ENCODE measurements around the gene MDH1. TPM values are rescaled to one million over a fixed set of nuclear protein-coding genes. Genes with fewer than 3 reads are reported as not detected.

The MDH1 gene
- 124 TPM for total RNA-seq

DNA sequence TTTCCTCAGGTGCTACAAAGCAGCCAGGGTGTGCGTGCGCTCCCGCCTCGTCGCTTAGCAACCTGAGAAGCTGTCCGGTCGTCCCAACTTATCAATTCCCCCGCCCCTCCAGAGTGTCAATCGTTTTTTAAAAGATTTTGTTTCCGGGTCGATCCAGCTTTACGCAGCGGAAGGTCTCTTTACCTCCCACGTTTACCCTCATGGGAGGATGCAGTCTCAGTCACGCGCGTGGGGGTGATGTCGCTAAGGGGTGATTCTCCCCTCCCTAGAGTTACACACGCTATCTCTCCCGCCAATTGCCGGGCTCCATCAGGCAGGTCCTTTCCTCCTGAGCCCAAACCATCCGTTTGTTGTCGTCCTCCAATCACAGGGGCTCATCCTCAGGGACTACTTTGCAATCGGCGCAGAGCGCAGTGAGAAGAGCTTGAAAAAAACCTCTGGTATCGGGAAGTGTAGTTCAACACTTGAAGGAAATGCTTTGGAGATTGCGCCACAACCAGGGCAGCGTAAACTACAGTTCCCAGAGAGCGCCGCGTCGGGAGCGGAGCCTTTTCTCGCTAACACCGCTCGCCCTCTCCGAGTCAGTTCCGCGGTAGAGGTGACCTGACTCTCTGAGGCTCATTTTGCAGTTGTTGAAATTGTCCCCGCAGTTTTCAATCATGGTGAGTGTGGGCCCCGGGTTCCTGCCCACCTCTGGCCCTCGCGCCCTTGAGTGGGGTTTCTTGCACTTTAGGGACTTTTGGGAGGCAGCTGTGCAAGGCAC lies at the start of gene MDH1, which contains the start of gene WDPCP:
Gene MDH1 (plus strand): TSS at position 579 of the 763 bp plus-strand sequence. CDS start 81 bp downstream, at position 660.
Gene WDPCP (minus strand): TSS at position 93 of the 763 bp plus-strand sequence. CDS start 206 bp downstream, outside the sequence.
- H3K9me3 ChIP-seq, result no peaks in the 10 kb centered on the region
- H3K36me3 ChIP-seq, result no peaks in the 10 kb centered on the region
- no peaks in the 10 kb centered on the region for H3K27me3 ChIP-seq
- H3K27ac ChIP-seq, result peak within 1 kb of the TSS; percentile 72
- peak within 1 kb of the TSS; percentile 74 to 92 for H3K4me3 ChIP-seq
- H3K4me1 ChIP-seq, result peaks cover 39% of the 10 kb centered on the region
- TF ChIP-seq POLR2AphosphoS5 (IDR thresholded peaks at IDR 0.05; ENCODE audit: insufficient read depth in 1 of 2, low read depth in 1 of 2), result peak; percentile 94 to 99
- TF ChIP-seq POLR2A (IDR thresholded peaks at IDR 0.05), result peak in 1 of 2 donors; percentile 53
- TF ChIP-seq, protein P1, sequence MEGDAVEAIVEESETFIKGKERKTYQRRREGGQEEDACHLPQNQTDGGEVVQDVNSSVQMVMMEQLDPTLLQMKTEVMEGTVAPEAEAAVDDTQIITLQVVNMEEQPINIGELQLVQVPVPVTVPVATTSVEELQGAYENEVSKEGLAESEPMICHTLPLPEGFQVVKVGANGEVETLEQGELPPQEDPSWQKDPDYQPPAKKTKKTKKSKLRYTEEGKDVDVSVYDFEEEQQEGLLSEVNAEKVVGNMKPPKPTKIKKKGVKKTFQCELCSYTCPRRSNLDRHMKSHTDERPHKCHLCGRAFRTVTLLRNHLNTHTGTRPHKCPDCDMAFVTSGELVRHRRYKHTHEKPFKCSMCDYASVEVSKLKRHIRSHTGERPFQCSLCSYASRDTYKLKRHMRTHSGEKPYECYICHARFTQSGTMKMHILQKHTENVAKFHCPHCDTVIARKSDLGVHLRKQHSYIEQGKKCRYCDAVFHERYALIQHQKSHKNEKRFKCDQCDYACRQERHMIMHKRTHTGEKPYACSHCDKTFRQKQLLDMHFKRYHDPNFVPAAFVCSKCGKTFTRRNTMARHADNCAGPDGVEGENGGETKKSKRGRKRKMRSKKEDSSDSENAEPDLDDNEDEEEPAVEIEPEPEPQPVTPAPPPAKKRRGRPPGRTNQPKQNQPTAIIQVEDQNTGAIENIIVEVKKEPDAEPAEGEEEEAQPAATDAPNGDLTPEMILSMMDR (IDR thresholded peaks at IDR 0.05), result no peak
- peak; percentile 98 to 99 for DNase-seq (ENCODE audit: extremely low spot score in 2 of 2)
- intact Hi-C loops (cut with DNase I), result no loop called here

GRCh38 chr2:63539416-63540162 lies 49.2 kb upstream of the MDH1 start:
- Histone ChIP-seq H3K27me3 (no peaks in the 10 kb centered on the region), H3K4me1 (no peaks in the 10 kb centered on the region), H3K36me3 (no peaks in the 10 kb centered on the region), H3K9me3 (no peaks in the 10 kb centered on the region), H3K27ac (no peak overlapping the region), H3K4me3 (no peak overlapping the region)
- intact Hi-C loops (cut with DNase I), result loop anchor here (2.0 kb wide), 1 partner anchor 21 kb away; no protein-coding TSS in a partner anchor
- DNase-seq (ENCODE audit: extremely low spot score in 2 of 2), result no peak
- TF ChIP-seq POLR2AphosphoS5 (IDR thresholded peaks at IDR 0.05; ENCODE audit: insufficient read depth in 1 of 2, low read depth in 1 of 2), result no peak
- TF ChIP-seq, protein P1 (IDR thresholded peaks at IDR 0.05), result no peak
- no peak for TF ChIP-seq POLR2A (IDR thresholded peaks at IDR 0.05)

- Histone ChIP-seq H3K4me1 (no peaks in the 10 kb centered on the region), H3K9me3 (no peaks in the 10 kb centered on the region), H3K27me3 (no peaks in the 10 kb centered on the region), H3K4me3 (no peak overlapping the region), H3K36me3 (no peaks in the 10 kb centered on the region), H3K27ac (no peak overlapping the region)
- no peak for DNase-seq (ENCODE audit: extremely low spot score in 2 of 2)
- TF ChIP-seq POLR2AphosphoS5 (IDR thresholded peaks at IDR 0.05; ENCODE audit: insufficient read depth in 1 of 2, low read depth in 1 of 2), result no peak
- TF ChIP-seq, protein P1 (IDR thresholded peaks at IDR 0.05), result no peak
- intact Hi-C loops (cut with DNase I), result no loop called here
Measured at GRCh38 chr2:63544017-63544627, 44.6 kb upstream of the MDH1 start.

DNA sequence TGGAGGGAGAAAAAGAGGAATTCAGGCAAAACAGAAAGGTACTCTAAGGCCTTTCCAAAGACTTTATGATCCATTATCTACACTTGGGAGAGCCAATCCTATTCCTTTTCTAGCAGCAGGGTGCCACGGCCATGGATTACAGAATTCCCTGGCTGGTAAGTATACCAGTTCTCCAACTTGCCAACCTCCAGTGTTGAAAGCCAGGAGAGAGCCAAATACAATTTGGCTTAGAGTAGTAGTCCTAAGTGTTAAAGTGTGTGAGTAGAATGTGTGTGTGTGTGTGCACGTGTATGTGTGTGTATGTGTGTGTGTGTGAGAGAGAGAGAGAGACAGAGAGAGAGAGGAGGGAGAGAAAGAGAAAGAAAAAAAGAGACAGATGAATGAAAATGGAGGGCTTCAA lies 43.7 kb upstream of the MDH1 start:
- DNase-seq (ENCODE audit: extremely low spot score in 2 of 2), result no peak
- intact Hi-C loops (cut with DNase I), result no loop called here
- no peak for TF ChIP-seq POLR2AphosphoS5 (IDR thresholded peaks at IDR 0.05; ENCODE audit: insufficient read depth in 1 of 2, low read depth in 1 of 2)
- no peak for TF ChIP-seq POLR2A (IDR thresholded peaks at IDR 0.05)
- TF ChIP-seq, protein P1 (IDR thresholded peaks at IDR 0.05), result no peak

More for the DNA sequence above, 43.7 kb upstream of the MDH1 start:
- Histone ChIP-seq H3K27ac (no peak overlapping the region), H3K27me3 (no peaks in the 10 kb centered on the region), H3K36me3 (no peaks in the 10 kb centered on the region), H3K9me3 (no peaks in the 10 kb centered on the region), H3K4me3 (no peak overlapping the region), H3K4me1 (no peaks in the 10 kb centered on the region)

All from vagina (tissue), 2 donors.